GM18909 (cell line): ENCODE results near the gene FAM107A.

Source experiments
- ATAC-seq: cut with Tn5 transposase; IDR thresholded peaks from one replicate; pipeline ENCODE4 v1.9.1; 2021; ENCODE audit warnings: mild to moderate bottlenecking; ENCODE audit not compliant: unreplicated experiment, poor library complexity

FAM107A gene

GRCh38 chr3:58569287-58570001, 7.7 kb downstream of the FAM107A start:
- no peak for ATAC-seq

GRCh38 chr3:58568572-58569286, 8.5 kb downstream of the FAM107A start:
- ATAC-seq, result peak; percentile 77

- no peak for ATAC-seq
Measured at GRCh38 chr3:58567251-58567515, 10.0 kb downstream of the FAM107A start.

- ATAC-seq, result no peak
Measured at GRCh38 chr3:58566398-58567250, 10.6 kb downstream of the FAM107A start.

- no peak for ATAC-seq
Measured at GRCh38 chr3:58565621-58566397, 11.4 kb downstream of the FAM107A start.

- ATAC-seq, result no peak
Measured at GRCh38 chr3:58564456-58565160, 12.6 kb downstream of the FAM107A start.

- ATAC-seq, result no peak
Measured at GRCh38 chr3:58564054-58564453, 13.1 kb downstream of the FAM107A start.

GRCh38 chr3:58563386-58564035, 13.7 kb downstream of the FAM107A start:
- ATAC-seq, result no peak

- ATAC-seq, result no peak
Measured at GRCh38 chr3:58562498-58562897, 14.7 kb downstream of the FAM107A start.

GRCh38 chr3:58560771-58561311, 16.4 kb downstream of the FAM107A start:
- no peak for ATAC-seq

GRCh38 chr3:58559586-58559985, 17.6 kb downstream of the FAM107A start:
- ATAC-seq, result no peak

GRCh38 chr3:58557491-58557890, 19.7 kb downstream of the FAM107A start:
- no peak for ATAC-seq

GRCh38 chr3:58556761-58557221, 20.4 kb downstream of the FAM107A start:
- ATAC-seq, result no peak

- no peak for ATAC-seq
Measured at GRCh38 chr3:58556001-58556400, 21.2 kb downstream of the FAM107A start.

- ATAC-seq, result no peak
Measured at GRCh38 chr3:58555203-58555602, 22.0 kb downstream of the FAM107A start.

GRCh38 chr3:58553003-58553402, 24.2 kb downstream of the FAM107A start:
- no peak for ATAC-seq

- no peak for ATAC-seq
Measured at GRCh38 chr3:58551636-58552180, 25.5 kb downstream of the FAM107A start.

- no peak for ATAC-seq
Measured at GRCh38 chr3:58544541-58544940, 32.6 kb downstream of the FAM107A start.
